ENCODE results near the gene VCPKMT.

VCPKMT gene

GRCh38 chr14:50116181-50116956 lies at the start of gene VCPKMT:
VCPKMT (minus strand) TSS chr14:50116572; CDS start chr14:50116552, 20 bp downstream.
- DNase-seq, result peak; percentile 91

- DNase-seq, result no peak
Observed at GRCh38 chr14:50156111-50156510, 39.7 kb upstream of the VCPKMT start.

GRCh38 chr14:50148799-50149198 lies 32.4 kb upstream of the VCPKMT start:
- no peak for DNase-seq

GRCh38 chr14:50139192-50139591 lies 22.8 kb upstream of the VCPKMT start:
- DNase-seq, result no peak

GRCh38 chr14:50127802-50128201 lies 11.4 kb upstream of the VCPKMT start:
- DNase-seq, result no peak

GRCh38 chr14:50123062-50123461 lies 6.7 kb upstream of the VCPKMT start:
- DNase-seq, result no peak

GRCh38 chr14:50122291-50122690 lies 5.9 kb upstream of the VCPKMT start:
- no peak for DNase-seq

- DNase-seq, result no peak
Observed at GRCh38 chr14:50121486-50121885, 5.1 kb upstream of the VCPKMT start.

- DNase-seq, result no peak
Observed at GRCh38 chr14:50117456-50117855, 1.1 kb upstream of the VCPKMT start.

GRCh38 chr14:50116966-50117365 lies 594 bp upstream of the VCPKMT start:
- DNase-seq, result no peak

GRCh38 chr14:50113381-50114035 lies 2.9 kb downstream of the VCPKMT start:
- DNase-seq, result no peak

GRCh38 chr14:50110323-50111037 lies 5.9 kb downstream of the VCPKMT start:
- no peak for DNase-seq

GRCh38 chr14:50109342-50109741 lies 7.0 kb downstream of the VCPKMT start:
- DNase-seq, result no peak

- DNase-seq, result no peak
Observed at GRCh38 chr14:50107850-50108249, 8.5 kb downstream of the VCPKMT start.

- no peak for DNase-seq
Observed at GRCh38 chr14:50106178-50106577, 10.2 kb downstream of the VCPKMT start.

GRCh38 chr14:50103558-50103957 lies 12.8 kb downstream of the VCPKMT start:
- DNase-seq, result no peak

- DNase-seq, result no peak
Observed at GRCh38 chr14:50101417-50101816, 15.0 kb downstream of the VCPKMT start.

- DNase-seq, result no peak
Observed at GRCh38 chr14:50100805-50101204, 15.6 kb downstream of the VCPKMT start.

GRCh38 chr14:50099335-50099734 lies 17.0 kb downstream of the VCPKMT start:
- DNase-seq, result no peak

GRCh38 chr14:50095895-50096294 lies 20.5 kb downstream of the VCPKMT start:
- no peak for DNase-seq

- no peak for DNase-seq
Observed at GRCh38 chr14:50094056-50094755, 22.2 kb downstream of the VCPKMT start.

- no peak for DNase-seq
Observed at GRCh38 chr14:50093496-50093895, 22.9 kb downstream of the VCPKMT start.

- DNase-seq, result no peak
Observed at GRCh38 chr14:50092006-50092555, 24.3 kb downstream of the VCPKMT start.

All from NCI-H510A treated with DMSO at 0.1 percent for 48 hours (cell line).